KOPT-K1 (cell line): ENCODE measurements around the gene PATE3.

ENCODE experiments used
- H3K27ac ChIP-seq: fragments of 200-600 bp; sonication (generic); 2 replicates; pipeline ENCODE4 v1.5.1; 2016; ENCODE audit warnings: antibody characterized with exemption, mild to moderate bottlenecking, low read depth, low read length; ENCODE audit not compliant: poor library complexity, severe bottlenecking
- H3K36me3 ChIP-seq: fragments of 200-600 bp; sonication (generic); 2 replicates; pipeline ENCODE4 v1.5.1; 2017; ENCODE audit warnings: antibody characterized with exemption, mild to moderate bottlenecking, low read length, moderate library complexity; ENCODE audit not compliant: insufficient read depth
- H3K9me3 ChIP-seq: fragments of 200-600 bp; sonication (generic); 2 replicates; pipeline ENCODE4 v1.5.1; 2017; ENCODE audit warnings: antibody characterized with exemption, low read length, mild to moderate bottlenecking; ENCODE audit not compliant: insufficient read depth, poor library complexity, severe bottlenecking

PATE3 gene, protein sequence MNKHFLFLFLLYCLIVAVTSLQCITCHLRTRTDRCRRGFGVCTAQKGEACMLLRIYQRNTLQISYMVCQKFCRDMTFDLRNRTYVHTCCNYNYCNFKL

DNA sequence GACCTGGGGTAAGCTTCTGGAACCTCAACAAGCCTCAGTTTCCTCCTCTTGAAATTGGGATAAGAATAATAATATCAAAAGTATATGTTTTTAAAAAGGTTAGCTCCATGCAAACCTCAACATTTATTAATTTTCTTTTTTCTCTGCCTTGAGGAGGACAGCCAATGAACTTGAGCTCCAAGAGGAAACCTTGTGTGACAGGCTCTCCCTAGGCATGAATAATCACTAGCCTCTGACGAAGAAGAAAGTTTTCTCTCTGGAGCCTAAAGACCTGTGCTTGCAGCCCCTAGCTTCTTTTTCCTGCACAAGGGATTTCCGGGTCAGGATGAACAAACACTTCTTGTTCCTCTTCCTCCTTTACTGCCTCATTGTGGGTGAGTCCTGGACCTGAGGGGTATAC lies at the start of gene PATE3:
Gene PATE3, plus strand, starts transcription at position 301 of the 400 bp plus-strand sequence. Its CDS starts 25 bp downstream, at position 326.
- no peaks in the 10 kb centered on the region for H3K36me3 ChIP-seq
- no peaks in the 10 kb centered on the region for H3K9me3 ChIP-seq
- H3K27ac ChIP-seq: no peak within 1 kb of the TSS

DNA sequence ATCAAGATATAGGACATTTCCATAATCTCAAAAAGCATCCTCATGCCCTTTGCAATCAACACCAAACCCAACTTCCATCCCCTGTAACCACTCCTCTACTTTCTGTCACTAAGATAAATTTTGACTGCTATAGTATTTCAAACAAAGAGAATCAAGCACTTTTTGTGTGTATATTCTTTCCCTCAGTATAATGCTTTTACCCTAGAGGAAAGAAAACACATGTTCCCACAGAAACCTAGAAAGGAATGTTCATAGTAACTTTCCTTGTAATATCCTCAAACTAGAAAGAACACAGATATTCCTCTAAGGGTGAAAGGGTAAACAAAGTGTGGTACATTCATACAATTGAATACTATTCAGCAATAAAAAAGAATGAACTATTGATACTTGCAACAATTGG lies 47.3 kb upstream of the PATE3 start:
- H3K9me3 ChIP-seq: peaks cover 11% of the 10 kb centered on the region
- no peaks in the 10 kb centered on the region for H3K36me3 ChIP-seq
- no peak overlapping the region for H3K27ac ChIP-seq

DNA sequence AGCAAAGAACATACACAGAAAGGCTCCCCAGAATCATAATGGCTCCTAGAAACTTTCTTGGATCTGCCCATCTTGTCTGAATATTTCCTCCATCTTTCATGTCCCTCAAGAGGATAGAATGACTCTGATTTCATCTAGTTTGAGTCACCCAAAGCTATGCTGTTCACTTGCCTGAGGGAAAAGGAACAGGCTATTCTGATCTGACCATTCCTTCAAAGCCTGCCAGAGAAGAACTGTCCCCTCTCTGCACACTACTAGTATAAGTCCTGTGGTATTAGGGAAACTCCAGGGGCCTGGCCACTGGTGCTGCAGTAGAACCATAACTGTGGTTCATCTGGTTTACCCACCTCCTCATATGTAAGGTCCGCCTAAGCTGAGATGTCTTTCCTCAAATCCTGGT lies 44.2 kb upstream of the PATE3 start:
- Histone ChIP-seq H3K27ac (no peak overlapping the region), H3K9me3 (peaks cover 1% of the 10 kb centered on the region), H3K36me3 (no peaks in the 10 kb centered on the region)

DNA sequence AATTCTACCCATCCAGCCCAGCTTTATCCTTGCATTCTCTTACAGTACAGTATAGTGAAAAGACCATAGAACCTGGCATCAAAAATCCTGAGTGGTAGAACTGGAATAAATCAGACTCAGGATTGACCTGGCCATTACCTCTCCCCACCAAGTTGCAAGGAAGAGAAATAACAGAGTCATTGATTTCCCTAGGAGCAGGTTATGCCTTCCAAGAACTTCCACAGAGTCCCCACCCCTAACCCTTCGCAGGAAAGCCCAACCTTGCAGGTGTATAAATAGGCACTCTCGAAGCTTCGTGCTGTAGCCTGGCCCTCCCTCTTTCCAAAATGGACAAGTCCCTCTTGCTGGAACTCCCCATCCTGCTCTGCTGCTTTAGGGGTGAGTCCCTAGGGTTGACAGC lies 41.9 kb upstream of the PATE3 start, which contains the start of gene PATE1:
Gene PATE1, plus strand, starts transcription at position 301 of the 400 bp plus-strand sequence. Its CDS starts 26 bp downstream, at position 327.
- Histone ChIP-seq H3K27ac (no peak within 1 kb of the TSS), H3K36me3 (no peaks in the 10 kb centered on the region), H3K9me3 (no peaks in the 10 kb centered on the region)

DNA sequence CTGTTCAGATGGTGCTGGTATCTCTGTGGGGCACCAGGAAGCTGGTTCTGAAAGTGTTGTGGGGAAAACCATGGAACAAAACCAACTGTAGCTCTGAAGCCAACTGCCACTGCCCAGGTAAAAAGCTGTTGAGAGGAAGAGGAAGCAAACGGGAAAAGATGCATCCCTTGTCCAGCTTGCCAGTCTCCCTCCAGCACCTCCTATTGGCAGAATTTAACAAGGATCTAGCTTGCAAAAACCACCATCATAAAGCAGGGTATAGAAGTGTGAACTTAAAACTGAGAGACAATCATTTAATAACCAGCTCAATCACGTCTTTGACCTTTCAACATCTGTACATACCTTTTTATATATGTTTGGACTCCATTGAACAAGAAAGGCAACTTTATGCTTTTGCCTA lies 37.3 kb upstream of the PATE3 start:
- Histone ChIP-seq H3K36me3 (no peaks in the 10 kb centered on the region), H3K9me3 (no peaks in the 10 kb centered on the region), H3K27ac (no peak overlapping the region)

DNA sequence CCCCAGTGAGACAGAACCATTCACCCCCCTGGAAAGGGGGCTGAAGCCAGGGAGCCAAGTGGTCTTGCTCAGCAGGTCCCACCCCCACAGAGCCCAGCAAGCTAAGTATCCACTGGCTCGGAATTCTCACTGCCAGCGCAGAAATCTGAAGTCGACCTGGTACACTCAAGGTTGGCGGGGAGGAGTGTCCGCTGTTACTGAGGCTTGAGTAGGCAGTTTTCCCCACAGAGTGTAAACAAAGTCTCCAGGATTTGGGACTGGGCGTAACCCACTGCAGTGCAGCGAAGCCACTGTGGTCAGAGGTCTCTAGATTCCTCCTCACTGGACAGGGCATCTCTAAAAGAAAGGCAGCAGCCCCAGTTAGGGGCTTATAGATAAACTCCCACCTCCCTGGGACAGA lies 31.9 kb upstream of the PATE3 start:
- H3K36me3 ChIP-seq: no peaks in the 10 kb centered on the region
- no peak overlapping the region for H3K27ac ChIP-seq
- H3K9me3 ChIP-seq: no peaks in the 10 kb centered on the region

DNA sequence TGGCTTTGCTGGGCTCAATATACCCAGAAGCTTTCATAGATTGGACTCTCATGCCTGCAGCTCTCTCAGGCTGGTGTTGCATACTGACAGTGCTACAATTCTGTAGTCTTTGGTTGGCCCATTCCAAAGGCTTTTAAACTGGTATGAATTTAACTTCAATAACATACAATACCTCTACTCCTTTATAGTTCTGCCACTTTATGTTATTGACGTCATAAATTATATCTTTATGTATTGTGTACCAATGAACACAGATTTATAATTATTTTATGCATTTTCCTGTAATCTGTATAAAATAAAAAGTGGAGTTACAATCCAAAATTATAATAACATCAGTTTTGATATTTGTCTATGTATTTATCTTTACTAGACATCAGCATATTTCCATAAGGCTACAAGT lies 25.5 kb upstream of the PATE3 start:
- Histone ChIP-seq H3K27ac (no peak overlapping the region), H3K9me3 (no peaks in the 10 kb centered on the region), H3K36me3 (no peaks in the 10 kb centered on the region)

DNA sequence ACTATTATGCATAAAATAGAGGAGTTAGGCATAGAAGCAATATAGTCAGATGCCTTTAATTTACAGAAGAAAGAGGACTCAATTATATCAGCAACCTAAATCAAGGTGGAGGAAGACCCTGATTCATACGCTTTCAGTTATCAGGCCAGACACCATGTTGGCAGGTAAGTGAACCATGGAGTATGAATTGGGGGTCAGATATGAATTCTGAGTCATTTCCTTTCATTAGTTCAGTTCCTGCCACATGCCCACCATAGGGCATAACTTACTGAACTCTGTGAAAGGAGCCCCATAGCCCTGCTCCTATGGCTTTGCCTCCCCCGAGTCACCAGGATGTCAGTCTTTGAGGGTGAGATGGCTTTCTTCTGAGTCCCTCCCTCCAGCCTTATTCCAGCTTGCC lies 24.4 kb upstream of the PATE3 start:
- Histone ChIP-seq H3K36me3 (no peaks in the 10 kb centered on the region), H3K27ac (no peak overlapping the region), H3K9me3 (no peaks in the 10 kb centered on the region)

DNA sequence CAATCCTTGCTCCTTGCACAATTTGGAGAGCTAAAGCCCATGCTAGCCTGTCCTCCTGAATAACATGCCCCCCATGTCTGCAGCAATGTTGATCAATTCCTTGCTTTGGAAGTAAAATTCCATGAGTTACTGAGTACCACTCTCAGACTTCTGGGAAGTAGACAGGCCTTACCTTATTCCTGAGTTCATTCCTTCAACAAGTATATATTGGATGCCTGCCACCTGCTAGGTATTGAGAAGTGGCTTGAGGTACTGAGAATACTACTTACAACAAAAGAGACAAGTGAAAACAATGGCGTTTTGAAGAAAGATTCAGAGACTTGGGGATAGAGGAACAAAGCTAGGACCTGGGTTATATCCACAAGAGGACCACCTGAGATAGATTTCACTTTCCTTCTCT lies 21.7 kb upstream of the PATE3 start:
- H3K9me3 ChIP-seq: no peaks in the 10 kb centered on the region

DNA sequence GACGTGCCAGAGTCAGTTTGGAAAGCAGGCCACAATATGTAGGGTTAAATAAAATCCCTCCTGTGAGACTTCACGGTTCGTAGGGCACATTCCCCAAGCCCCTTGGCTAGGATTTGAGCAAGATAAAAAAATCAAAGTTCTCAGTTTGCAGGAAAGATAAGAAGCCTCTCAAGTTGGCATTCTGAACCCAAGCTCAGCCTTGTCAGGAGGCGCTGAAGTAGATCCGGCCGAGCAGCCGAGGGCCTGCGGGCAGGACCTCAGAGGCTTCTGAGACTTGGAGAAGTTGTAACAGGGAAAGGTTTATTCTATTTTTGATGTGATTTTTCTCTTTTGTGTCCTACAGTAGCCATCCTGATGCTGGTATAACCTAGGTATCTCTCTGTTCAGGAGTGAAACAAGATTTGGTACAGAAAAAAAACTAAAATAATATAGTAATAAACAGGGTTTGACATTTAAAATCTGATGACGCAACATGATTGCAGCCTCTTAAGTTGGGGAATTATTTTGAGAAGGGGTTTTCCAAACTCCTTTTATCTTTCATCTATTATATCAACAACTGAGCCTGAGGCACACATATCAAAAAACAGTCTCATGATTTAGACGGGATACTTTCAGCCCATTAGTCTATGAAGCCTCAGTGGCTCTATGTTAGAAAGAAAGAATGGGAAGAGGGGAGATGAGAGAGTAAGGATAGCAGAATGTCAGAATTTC lies 19.4 kb upstream of the PATE3 start:
- H3K9me3 ChIP-seq: no peaks in the 10 kb centered on the region
- H3K36me3 ChIP-seq: no peaks in the 10 kb centered on the region

More for the DNA sequence above, 21.7 kb upstream of the PATE3 start:
- Histone ChIP-seq H3K36me3 (no peaks in the 10 kb centered on the region), H3K27ac (no peak overlapping the region)

DNA sequence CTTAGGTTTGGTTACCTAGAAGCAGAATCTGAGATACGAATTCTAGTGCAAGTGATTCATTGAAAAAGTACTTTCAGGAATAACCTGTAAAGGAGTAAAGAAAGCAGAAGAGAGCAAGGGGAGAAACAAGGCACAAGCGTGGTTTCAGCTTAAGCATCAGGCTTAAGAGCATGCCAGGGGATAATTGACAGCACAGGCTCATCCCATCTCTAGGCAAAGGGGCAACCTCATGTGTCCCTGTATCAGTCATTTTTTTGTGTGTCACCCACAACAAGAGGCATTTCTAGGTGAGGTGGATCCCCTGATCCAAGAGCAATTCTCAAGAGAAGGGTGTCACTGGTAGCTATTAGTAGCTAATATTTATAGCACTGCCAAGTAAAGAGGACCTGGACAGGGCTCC lies 17.3 kb upstream of the PATE3 start:
- Histone ChIP-seq H3K9me3 (no peaks in the 10 kb centered on the region), H3K27ac (no peak overlapping the region), H3K36me3 (no peaks in the 10 kb centered on the region)

More for the DNA sequence above, 19.4 kb upstream of the PATE3 start:
- no peak overlapping the region for H3K27ac ChIP-seq

DNA sequence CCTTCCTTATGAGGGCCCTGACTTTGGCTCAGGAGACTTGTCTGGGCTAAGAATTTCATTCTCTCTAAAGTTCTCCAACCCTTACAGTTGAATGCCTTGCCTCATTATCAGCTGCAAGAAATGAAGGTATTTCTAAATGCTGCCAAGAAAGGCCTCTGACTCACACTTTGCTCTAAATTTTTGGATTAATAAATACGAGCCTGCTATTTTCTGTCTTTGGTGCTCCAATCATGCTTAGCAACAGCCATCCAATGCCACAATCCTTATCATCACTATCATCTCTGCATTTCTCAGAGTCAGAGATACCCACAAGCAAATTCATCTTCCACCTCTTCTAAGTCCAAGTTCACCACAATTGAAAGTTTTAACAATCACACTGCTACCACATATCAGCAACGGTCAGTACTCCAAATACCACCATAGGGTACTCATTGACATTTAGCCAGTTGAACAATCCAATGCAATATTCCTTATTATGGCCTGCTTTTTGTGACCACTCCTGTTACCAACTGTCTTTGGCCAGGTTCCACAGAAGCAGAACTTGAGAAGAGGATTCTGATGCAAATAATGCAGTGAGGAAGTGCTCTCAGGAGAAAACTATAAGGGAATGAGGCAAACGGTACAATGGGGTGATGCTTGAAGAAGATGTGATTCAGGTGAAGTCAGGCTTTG lies 15.0 kb upstream of the PATE3 start:
- Histone ChIP-seq H3K9me3 (no peaks in the 10 kb centered on the region), H3K27ac (no peak overlapping the region), H3K36me3 (no peaks in the 10 kb centered on the region)

DNA sequence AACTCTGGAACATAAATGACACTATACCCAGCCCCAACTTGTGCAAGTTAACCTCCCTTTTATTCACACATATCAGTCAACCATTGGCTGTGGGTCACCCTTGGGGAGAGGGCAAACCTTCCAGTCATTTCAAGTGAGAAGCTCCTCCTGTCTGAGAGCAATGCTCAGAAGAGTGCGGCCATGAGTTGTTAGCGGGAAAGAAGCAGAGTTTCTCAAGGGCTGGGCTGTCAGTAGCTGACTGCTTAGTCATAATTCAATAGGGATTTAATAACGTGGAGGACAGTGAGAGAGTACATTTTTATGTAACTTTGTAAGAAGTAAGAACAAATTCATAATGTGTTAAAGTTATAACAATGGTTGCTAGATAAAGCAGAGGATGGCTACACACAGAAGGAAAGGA lies 14.4 kb upstream of the PATE3 start:
- Histone ChIP-seq H3K27ac (no peak overlapping the region), H3K36me3 (no peaks in the 10 kb centered on the region), H3K9me3 (no peaks in the 10 kb centered on the region)

DNA sequence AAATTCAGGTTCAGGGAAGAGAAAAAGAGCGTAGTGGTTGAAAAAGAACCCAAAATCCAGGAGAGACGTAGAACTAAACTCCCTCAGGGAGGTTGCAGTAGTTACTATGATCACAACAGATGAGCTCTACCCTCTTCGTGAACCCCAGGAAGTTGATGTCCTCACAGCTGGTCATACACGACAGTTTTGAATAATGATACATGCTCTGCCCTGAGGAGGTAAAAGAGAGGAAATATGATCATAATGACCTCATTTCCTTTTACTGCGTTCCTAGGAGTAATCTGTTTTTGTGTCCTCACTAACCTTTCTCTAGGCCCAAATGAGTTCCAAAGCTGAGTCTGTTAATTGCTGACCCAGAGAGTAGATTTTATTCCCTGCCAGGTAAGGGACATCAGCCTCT lies 10.6 kb upstream of the PATE3 start:
- no peaks in the 10 kb centered on the region for H3K9me3 ChIP-seq
- no peak overlapping the region for H3K27ac ChIP-seq
- no peaks in the 10 kb centered on the region for H3K36me3 ChIP-seq

DNA sequence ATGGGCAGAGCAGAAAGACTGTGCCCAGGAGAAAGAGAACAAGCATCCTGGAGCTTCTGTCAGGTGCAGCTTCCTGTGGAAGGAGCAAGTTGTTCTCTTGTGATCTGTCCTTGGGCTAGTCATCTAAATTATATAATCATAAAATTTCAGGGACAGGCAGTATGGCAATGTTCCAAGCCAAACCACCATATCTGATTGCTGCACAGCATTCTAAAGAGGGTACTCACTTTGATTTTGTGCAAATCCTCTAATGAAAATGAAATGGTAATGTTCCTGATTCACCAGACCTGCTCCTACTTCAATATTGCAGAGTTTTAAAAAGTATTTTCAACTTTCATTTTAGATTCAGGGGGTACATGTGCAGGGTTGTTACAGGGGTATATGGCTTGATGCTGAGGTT lies 9.2 kb upstream of the PATE3 start, which contains the start of gene PATE2:
Gene PATE2, minus strand, starts transcription at position 101 of the 400 bp plus-strand sequence. Its CDS starts 55 bp downstream, at position 46.
- H3K27ac ChIP-seq: no peak within 1 kb of the TSS
- no peaks in the 10 kb centered on the region for H3K9me3 ChIP-seq
- no peaks in the 10 kb centered on the region for H3K36me3 ChIP-seq
